Cardiac fibroblast (primary cell): ENCODE data around the gene CHSY1.
"Not testable (repeated sequence)": the region's sequence is repeated elsewhere in the genome, so short reads cannot be mapped to it uniquely, and the experiment has no call there.

Source experiments
- DNase-seq, 2 donors: peaks; one replicate each; pipeline versions ENCODE4 v3.0.0 to v3.0.0-alpha.2; 2010; ENCODE audit warnings: low read depth in 2 of 2
- H3K4me3 ChIP-seq, 2 donors: replicated peaks in 1 of 2; 1 replicate in 1 of 2; 2 replicates in 1 of 2; pipeline ENCODE4 v1.5.1; 2011; ENCODE audit warnings: low read depth in 2 of 2, low read length in 2 of 2, mild to moderate bottlenecking in 2 of 2, moderate library complexity in 1 of 2
- CTCF ChIP-seq: IDR thresholded peaks from one replicate; pipeline ENCODE4 v1.5.1; 2011; ENCODE audit warnings: low read depth, mild to moderate bottlenecking, low read length, inconsistent platforms

Gene CHSY1

GRCh38 chr15:101131489-101132389, 120.1 kb downstream of the CHSY1 start:
- no peak overlapping the region for H3K4me3 ChIP-seq
- no peak for DNase-seq
- no peak for TF ChIP-seq CTCF

- no peak for TF ChIP-seq CTCF
- H3K4me3 ChIP-seq = no peak overlapping the region
- no peak for DNase-seq
Observed at GRCh38 chr15:101129851-101130380, 121.9 kb downstream of the CHSY1 start.

GRCh38 chr15:101128221-101129015, 123.4 kb downstream of the CHSY1 start:
- TF ChIP-seq CTCF = no peak
- no peak overlapping the region for H3K4me3 ChIP-seq
- peak; percentile 95 to 97 for DNase-seq

- DNase-seq = peak; percentile 96 to 97
- TF ChIP-seq CTCF = no peak
- peak overlapping the region in 1 of 2 donors; percentile 15 for H3K4me3 ChIP-seq
Observed at GRCh38 chr15:101127506-101128076, 124.3 kb downstream of the CHSY1 start.

- DNase-seq = peak; percentile 62 to 89
- H3K4me3 ChIP-seq = no peak overlapping the region
- no peak for TF ChIP-seq CTCF
Observed at GRCh38 chr15:101126618-101127505, 125.0 kb downstream of the CHSY1 start.

GRCh38 chr15:101125881-101126428, 125.9 kb downstream of the CHSY1 start:
- not testable (repeated sequence) for DNase-seq, H3K4me3 ChIP-seq
